Posterior vena cava (tissue), 2 donors: ENCODE results near the gene CA5B. TPM values are rescaled to one million over a fixed set of nuclear protein-coding genes. Genes with fewer than 3 reads are reported as not detected.
"Not testable (repeated sequence)": the region's sequence is repeated elsewhere in the genome, so short reads cannot be mapped to it uniquely, and the experiment has no call there.

Experiments used
- DNase-seq: peaks from one replicate; pipeline ENCODE4 v3.0.0-alpha.2; 2020; ENCODE audit warnings: low spot score
- intact Hi-C, 2 donors: fragments of 100-400 bp; cut with DNase I; formaldehyde crosslinking; loops; one replicate each; pipeline versions ENCODE4 v1.14.1 to v1.14.2; 2022 to 2023
- total RNA-seq, 2 donors: library from RNA; stranded (reverse); fragmentation: NEBNext Ultra II Directional; extraction: Animal tissue kit (Norgen Biotek cat#: 25700); gene quantifications; one replicate each; pipeline ENCODE4 v1.2.1, GENCODE V29; 2021
- donor health status: DM: yes; HTN: yes; CAD: no.
- donor health status: DM: yes; HTN: yes; CAD: no.

The CA5B gene
- total RNA-seq, 2 donors from 2014 or later = 16.9 to 23.1 TPM

- no peak for DNase-seq
- intact Hi-C loops = no loop called here
These were observed 66.5 kb downstream of the CA5B start for GRCh38 chrX:15804563-15804962.

DNA sequence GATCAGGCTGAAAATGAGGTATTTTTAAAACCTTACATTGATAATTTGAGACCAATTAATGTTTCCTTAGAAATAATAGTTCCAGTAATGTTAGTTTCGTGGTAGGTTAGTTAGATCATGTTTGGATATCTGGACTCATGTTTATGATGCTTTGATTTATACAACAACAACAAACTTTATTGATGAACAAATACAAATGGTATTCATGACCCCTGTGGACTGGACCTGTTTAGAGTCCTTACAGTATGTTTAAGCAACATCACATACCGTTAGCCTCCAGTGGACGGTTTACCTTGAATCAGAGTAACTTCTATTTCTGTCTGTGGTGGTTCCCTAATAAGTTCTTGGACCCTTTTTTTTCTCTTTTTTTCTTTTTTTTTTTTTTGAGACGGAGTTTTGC lies 70.2 kb downstream of the CA5B start:
- intact Hi-C loops = no loop called here
- DNase-seq = no peak

DNA sequence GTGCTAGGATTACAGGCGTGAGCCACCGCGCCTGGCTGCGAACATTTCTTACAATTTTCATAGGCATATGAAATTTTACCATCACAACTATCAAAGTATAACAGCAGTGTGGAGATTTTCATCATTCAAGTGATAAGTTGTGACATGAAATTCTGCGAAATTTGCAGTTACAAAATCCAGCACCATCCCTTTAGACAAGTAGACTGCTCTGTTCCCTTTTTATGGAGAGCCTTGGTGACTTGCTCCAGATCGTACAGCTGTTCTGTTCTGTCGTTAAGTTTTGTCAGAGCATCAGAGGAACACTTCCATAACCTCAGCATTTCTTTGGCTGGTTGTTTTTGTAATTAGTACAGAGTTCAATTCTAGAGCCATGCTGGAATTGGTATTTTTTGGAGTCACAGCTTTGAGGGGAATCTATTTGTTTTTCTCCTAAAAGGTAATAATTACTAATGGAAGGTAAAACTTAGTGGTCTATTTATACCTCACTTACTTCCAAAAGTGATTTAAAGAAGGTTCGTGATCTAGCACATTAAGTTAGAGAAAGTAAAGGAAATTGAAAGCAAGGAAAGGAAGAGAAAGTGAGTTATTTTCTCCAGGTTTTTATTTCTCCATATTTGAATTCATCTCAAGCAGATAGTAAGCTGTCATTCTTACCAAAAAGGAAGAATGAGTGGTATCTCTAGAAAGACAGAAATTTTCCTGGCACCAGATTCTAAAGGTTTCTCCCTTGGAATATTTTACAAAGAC lies 74.3 kb downstream of the CA5B start:
- intact Hi-C loops = loop anchor here in 1 of 2 donors (2.0 kb wide), 1 partner anchor 16 kb away; no protein-coding TSS in a partner anchor
- DNase-seq = no peak

- DNase-seq = no peak
- intact Hi-C loops = loop anchor here in 1 of 2 donors (2.0 kb wide), 1 partner anchor 17 kb away; no protein-coding TSS in a partner anchor
These were observed 75.3 kb downstream of the CA5B start for GRCh38 chrX:15813416-15813815.

- intact Hi-C loops = no loop called here
- DNase-seq = no peak
These were observed 76.8 kb downstream of the CA5B start for GRCh38 chrX:15814771-15815365.

GRCh38 chrX:15815779-15816437 lies 77.8 kb downstream of the CA5B start:
- no peak for DNase-seq

GRCh38 chrX:15816438-15816809 lies 78.4 kb downstream of the CA5B start:
- DNase-seq = no peak
- intact Hi-C loops = no loop called here

More at GRCh38 chrX:15815779-15816437, 77.8 kb downstream of the CA5B start:
- intact Hi-C loops = no loop called here

DNA sequence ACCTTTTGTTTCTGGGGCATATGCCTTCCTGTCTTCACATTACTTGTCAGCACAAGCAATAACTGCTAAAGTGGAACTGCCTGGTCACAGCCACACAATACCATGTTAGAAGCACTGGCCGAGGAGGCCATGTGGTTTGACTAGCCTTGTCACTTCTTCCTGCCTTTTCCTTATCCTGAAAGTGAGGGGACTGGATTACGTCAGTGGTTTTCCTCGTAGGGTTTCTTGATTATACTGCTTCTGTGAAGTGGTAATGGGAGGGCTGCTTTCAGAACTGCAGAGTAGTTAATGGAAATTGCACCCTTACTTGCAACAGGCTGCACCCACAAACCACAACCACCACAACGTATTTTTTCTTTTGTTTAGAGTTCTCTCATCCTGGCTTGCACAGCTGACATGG lies 78.8 kb downstream of the CA5B start:
- no peak for DNase-seq
- intact Hi-C loops = no loop called here

- intact Hi-C loops = no loop called here
- DNase-seq = no peak
These were observed 82.3 kb downstream of the CA5B start for GRCh38 chrX:15820106-15821073.

DNA sequence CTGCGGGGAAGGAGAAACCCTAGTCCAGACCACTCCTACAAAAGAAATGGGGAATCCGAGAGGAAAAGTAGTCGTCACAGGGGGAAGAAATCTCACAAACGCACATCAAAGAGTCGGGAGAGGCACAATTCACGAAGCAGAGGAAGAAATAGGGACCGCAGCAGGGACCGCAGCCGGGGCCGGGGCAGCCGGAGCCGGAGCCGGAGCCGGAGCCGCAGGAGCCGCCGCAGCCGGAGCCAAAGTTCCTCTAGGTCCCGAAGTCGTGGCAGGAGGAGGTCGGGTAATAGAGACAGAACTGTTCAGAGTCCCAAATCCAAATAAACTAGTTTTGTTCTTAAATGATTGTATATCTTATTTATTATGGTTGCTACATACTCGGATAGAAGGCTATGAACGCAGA lies 84.9 kb downstream of the CA5B start:
- intact Hi-C loops = no loop called here
- DNase-seq = no peak

GRCh38 chrX:15825936-15826335 lies 87.9 kb downstream of the CA5B start:
- intact Hi-C loops = no loop called here

GRCh38 chrX:15829217-15829616 lies 91.1 kb downstream of the CA5B start:
- no peak for DNase-seq
- intact Hi-C loops = no loop called here

More at GRCh38 chrX:15825936-15826335, 87.9 kb downstream of the CA5B start:
- no peak for DNase-seq

GRCh38 chrX:15831347-15831746 lies 93.3 kb downstream of the CA5B start:
- intact Hi-C loops, DNase-seq: not testable (repeated sequence)

DNA sequence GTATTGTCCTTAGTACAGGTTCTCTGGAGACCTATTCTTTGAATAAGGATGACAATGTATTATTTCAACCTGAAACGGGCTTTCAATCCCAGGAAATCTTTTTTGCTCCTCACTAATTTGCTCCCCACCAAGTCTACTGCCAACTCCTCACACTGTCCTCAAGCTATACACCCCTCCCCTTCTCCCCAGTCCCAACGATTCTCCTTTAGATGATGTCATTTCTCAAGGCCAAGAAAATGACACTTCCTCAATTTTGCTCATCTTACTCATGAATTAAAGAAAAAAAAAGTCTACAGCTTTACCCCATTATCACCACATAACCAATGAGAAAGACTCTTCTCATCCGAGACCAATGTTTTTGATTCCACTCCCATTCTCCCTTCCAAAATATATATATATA lies 96.0 kb downstream of the CA5B start:
- intact Hi-C loops = no loop called here
- DNase-seq = no peak

DNA sequence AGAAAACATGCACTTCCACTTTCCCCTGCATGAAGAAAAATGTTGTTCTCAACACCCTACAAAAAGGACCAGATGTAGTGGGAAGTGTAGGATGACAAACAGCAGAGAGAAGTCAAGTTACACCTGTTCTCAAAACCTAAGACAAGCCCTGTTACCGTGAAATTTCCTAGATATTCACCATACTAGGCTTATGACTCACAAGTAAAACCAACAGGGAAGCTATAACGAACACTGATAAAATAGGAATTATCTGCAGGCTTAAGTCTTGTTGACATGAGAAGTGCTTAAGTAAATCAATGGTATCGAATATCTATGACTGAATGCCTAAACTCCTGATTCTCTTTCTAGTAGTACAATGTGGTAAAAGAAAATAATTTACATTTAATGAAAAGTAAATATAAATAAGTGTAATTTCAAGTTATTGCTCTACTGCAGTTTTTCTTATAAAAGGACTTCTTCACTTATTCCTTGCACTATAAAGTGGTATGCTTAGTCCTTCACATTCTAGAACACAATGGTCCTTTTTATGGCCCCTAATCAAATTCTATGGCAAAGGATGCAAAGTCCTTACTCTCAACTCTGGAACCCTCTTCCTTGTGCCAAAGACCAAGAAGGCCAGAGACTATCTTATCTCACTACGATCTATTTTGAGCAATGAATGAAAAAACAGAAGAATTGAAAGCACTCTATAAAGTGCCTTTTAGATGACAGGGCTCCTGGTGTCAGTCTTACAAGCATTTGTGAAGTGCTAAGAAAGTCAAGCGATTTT lies 96.9 kb downstream of the CA5B start:
- intact Hi-C loops = no loop called here

More for the DNA sequence above, 96.9 kb downstream of the CA5B start:
- DNase-seq = no peak
